ENCODE results near the gene PSORS1C2. TPM values are rescaled to one million over a fixed set of nuclear protein-coding genes. Genes with fewer than 3 reads are reported as not detected.

Gene PSORS1C2
- polyA plus RNA-seq, 2 of the 4 experiments (the other 2 are of a cell fraction) = 0.08 TPM; not detected in 1

DNA sequence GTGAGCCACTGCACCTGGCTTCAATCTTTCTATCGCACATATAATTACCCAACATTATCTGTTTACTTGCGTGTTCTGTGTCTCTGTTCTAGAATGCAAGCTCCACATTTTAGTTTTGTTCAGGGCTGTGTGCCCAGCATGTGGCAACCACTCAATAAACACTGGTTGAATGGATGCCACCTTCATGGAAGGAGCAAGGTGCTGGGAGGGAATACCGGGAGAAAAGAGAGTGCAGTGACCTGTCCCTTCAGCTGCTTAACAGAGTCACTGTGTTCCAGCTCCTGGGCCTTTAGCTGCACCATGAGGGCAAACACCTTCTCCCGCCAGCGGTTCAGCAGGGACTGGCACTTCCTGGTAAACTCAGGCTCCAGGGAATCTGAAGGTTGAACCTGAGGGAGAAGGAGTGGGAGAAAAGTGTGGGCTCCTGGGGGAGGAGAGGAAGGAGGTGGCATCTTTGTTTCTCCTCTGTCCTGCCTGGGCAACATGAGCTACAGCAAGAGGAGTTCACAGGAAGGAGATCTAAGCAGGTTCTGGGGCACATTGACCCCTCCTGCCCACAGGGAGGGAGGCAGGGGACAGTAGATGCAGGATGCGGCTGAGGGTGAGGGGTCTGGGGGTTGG, 11.1 kb upstream of the PSORS1C2 start:
- Histone ChIP-seq H3K4me3 (no peak overlapping the region), H3K27ac (no peak overlapping the region), H3K9me3 (no peaks in the 10 kb centered on the region), H3K4me2 (no peak overlapping the region), H3K4me1 (no peaks in the 10 kb centered on the region)
- CTCF ChIA-PET = interaction anchor here (0.9 to 2.6 kb wide), 3 partner anchors 12 to 43 kb away, joined by 5 to 8 read pairs (median 8); partner anchors contain the start of gene PSORS1C2
- no peak for FAIRE-seq
- TF ChIP-seq, protein P1, sequence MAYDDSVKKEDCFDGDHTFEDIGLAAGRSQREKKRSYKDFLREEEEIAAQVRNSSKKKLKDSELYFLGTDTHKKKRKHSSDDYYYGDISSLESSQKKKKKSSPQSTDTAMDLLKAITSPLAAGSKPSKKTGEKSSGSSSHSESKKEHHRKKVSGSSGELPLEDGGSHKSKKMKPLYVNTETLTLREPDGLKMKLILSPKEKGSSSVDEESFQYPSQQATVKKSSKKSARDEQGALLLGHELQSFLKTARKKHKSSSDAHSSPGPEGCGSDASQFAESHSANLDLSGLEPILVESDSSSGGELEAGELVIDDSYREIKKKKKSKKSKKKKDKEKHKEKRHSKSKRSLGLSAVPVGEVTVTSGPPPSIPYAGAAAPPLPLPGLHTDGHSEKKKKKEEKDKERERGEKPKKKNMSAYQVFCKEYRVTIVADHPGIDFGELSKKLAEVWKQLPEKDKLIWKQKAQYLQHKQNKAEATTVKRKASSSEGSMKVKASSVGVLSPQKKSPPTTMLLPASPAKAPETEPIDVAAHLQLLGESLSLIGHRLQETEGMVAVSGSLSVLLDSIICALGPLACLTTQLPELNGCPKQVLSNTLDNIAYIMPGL (CRISPR knock-in tag; IDR thresholded peaks at IDR 0.05; ENCODE audit: borderline replicate concordance) = no peak
- TF ChIP-seq HOXB5 (CRISPR knock-in tag; IDR thresholded peaks at IDR 0.05) = no peak
- TF ChIP-seq, protein P2, sequence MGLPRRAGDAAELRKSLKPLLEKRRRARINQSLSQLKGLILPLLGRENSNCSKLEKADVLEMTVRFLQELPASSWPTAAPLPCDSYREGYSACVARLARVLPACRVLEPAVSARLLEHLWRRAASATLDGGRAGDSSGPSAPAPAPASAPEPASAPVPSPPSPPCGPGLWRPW (IDR thresholded peaks at IDR 0.05) = no peak
- no peak for TF ChIP-seq RCOR1 (IDR thresholded peaks at IDR 0.05; ENCODE audit: low read depth, low read length)
- TF ChIP-seq, protein P3, sequence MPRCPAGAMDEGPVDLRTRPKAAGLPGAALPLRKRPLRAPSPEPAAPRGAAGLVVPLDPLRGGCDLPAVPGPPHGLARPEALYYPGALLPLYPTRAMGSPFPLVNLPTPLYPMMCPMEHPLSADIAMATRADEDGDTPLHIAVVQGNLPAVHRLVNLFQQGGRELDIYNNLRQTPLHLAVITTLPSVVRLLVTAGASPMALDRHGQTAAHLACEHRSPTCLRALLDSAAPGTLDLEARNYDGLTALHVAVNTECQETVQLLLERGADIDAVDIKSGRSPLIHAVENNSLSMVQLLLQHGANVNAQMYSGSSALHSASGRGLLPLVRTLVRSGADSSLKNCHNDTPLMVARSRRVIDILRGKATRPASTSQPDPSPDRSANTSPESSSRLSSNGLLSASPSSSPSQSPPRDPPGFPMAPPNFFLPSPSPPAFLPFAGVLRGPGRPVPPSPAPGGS (IDR thresholded peaks at IDR 0.05) = no peak
- no peak for TF ChIP-seq RNF2 (IDR thresholded peaks at IDR 0.05; ENCODE audit: borderline replicate concordance, low read depth)
- TF ChIP-seq, protein P4, sequence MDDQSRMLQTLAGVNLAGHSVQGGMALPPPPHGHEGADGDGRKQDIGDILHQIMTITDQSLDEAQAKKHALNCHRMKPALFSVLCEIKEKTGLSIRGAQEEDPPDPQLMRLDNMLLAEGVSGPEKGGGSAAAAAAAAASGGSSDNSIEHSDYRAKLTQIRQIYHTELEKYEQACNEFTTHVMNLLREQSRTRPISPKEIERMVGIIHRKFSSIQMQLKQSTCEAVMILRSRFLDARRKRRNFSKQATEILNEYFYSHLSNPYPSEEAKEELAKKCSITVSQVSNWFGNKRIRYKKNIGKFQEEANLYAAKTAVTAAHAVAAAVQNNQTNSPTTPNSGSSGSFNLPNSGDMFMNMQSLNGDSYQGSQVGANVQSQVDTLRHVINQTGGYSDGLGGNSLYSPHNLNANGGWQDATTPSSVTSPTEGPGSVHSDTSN (IDR thresholded peaks at IDR 0.05) = no peak
- TF ChIP-seq, protein P5, sequence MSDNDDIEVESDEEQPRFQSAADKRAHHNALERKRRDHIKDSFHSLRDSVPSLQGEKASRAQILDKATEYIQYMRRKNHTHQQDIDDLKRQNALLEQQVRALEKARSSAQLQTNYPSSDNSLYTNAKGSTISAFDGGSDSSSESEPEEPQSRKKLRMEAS (IDR thresholded peaks at IDR 0.05) = no peak
- no peak for TF ChIP-seq POLR2AphosphoS2 (conservative IDR thresholded peaks at IDR 0.05; ENCODE audit: low read length)
- POLR2A ChIA-PET = no interaction called here
- ATAC-seq = no peak
- WGBS (ENCODE audit: missing lambda C conversion rate) = 93% methylated on average over 6 of the region's 6 CpGs
- no peak for DNase-seq (ENCODE audit: low read depth in 1 of 2, low spot score in 1 of 2)

DNA sequence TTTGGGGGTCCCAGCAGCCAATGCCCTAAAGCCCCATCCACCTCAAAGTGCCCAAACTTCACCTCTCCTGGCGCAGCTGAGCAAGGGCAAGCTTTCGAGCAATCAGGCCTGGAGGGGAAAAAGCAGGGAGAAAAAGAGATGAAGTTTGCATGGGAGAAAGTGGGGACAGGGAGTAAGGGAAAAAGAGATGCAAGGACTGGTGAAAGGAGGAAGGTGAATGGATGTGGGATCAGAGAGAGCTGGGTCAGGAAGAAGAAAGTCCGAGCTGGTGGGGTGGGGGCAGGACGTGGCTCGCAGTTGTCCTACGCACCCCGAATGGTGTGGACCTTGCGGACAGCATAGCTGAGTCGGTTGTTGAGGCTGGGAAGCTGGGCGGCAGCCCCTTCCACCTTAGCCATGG, 6.5 kb upstream of the PSORS1C2 start:
- DNase-seq (ENCODE audit: low read depth in 1 of 2, low spot score in 1 of 2) = no peak
- Histone ChIP-seq H3K4me1 (no peaks in the 10 kb centered on the region), H3K27ac (no peak overlapping the region), H3K4me2 (no peak overlapping the region), H3K9me3 (no peaks in the 10 kb centered on the region), H3K4me3 (no peak overlapping the region)
- CTCF ChIA-PET = interaction anchor here (0.8 to 2.9 kb wide), 4 partner anchors 17 to 222 kb away, joined by 3 to 12 read pairs (median 4); no protein-coding TSS in a partner anchor
- POLR2A ChIA-PET = no interaction called here
- no peak for FAIRE-seq
- WGBS (ENCODE audit: missing lambda C conversion rate) = 95% methylated on average over 10 of the region's 10 CpGs
- no peak for TF ChIP-seq TP53 (CRISPR knock-in tag; IDR thresholded peaks at IDR 0.05)
- no peak for TF ChIP-seq HOXB5 (CRISPR knock-in tag; IDR thresholded peaks at IDR 0.05)
- TF ChIP-seq PHF8 (IDR thresholded peaks at IDR 0.05; ENCODE audit: borderline replicate concordance, low read depth) = no peak
- TF ChIP-seq ZFP36 (IDR thresholded peaks at IDR 0.05; ENCODE audit: borderline replicate concordance, partially characterized antibody) = no peak
- TF ChIP-seq RCOR1 (IDR thresholded peaks at IDR 0.05; ENCODE audit: low read depth, low read length) = no peak
- TF ChIP-seq ZNF302 (CRISPR knock-in tag; IDR thresholded peaks at IDR 0.05) = no peak
- TF ChIP-seq, protein P5 (IDR thresholded peaks at IDR 0.05) = no peak
- no peak for TF ChIP-seq RAD21 (conservative IDR thresholded peaks at IDR 0.05 in 1 of 2, IDR thresholded peaks at IDR 0.05 in 1 of 2)
- TF ChIP-seq CHD4 (IDR thresholded peaks at IDR 0.05; ENCODE audit: borderline replicate concordance) = no peak
- TF ChIP-seq HDAC2 (IDR thresholded peaks at IDR 0.05) = no peak
- no peak for TF ChIP-seq CEBPB (IDR thresholded peaks at IDR 0.05)
- no peak for TF ChIP-seq ZSCAN20 (CRISPR knock-in tag; IDR thresholded peaks at IDR 0.05)
- TF ChIP-seq RARB (CRISPR knock-in tag; IDR thresholded peaks at IDR 0.05) = no peak
- TF ChIP-seq JUNB (IDR thresholded peaks at IDR 0.05) = no peak
- no peak for TF ChIP-seq RNF2 (IDR thresholded peaks at IDR 0.05; ENCODE audit: borderline replicate concordance, low read depth)
- no peak for TF ChIP-seq SREBF2 (IDR thresholded peaks at IDR 0.05)
- no peak for TF ChIP-seq TFCP2L1 (CRISPR knock-in tag; IDR thresholded peaks at IDR 0.05)
- TF ChIP-seq POLR2AphosphoS2 (conservative IDR thresholded peaks at IDR 0.05; ENCODE audit: low read length) = no peak
- no peak for ATAC-seq

Data from A549 (cell line).